IMR-90 (cell line): ENCODE data around the gene DCC.

ENCODE experiments used
- BHLHE40 ChIP-seq: fragments of 150-350 bp; IDR thresholded peaks from 2 replicates; pipeline ENCODE4 v1.6.1; 2016; ENCODE audit warnings: mild to moderate bottlenecking, low read depth, low read length
- CEBPB ChIP-seq: IDR thresholded peaks from 2 replicates; pipeline ENCODE4 v1.6.1; 2012; ENCODE audit warnings: low read depth, low read length, improper control_type of control experiment
- CHD1 ChIP-seq: IDR thresholded peaks from 2 replicates; pipeline ENCODE4 v1.6.1; 2012; ENCODE audit warnings: low read depth, low read length, improper control_type of control experiment
- ELK1 ChIP-seq: fragments of 150-350 bp; IDR thresholded peaks from 2 replicates; pipeline ENCODE4 v1.6.1; 2016; ENCODE audit warnings: low read depth, mild to moderate bottlenecking, low read length, moderate library complexity, borderline replicate concordance
- FOS ChIP-seq: fragments of 150-350 bp; IDR thresholded peaks from 2 replicates; pipeline ENCODE4 v1.6.1; 2016; ENCODE audit warnings: low read depth, low read length
- MAFK ChIP-seq: IDR thresholded peaks from 2 replicates; pipeline ENCODE4 v1.6.1; 2012; ENCODE audit warnings: low read depth, low read length, improper control_type of control experiment
- MAZ ChIP-seq: IDR thresholded peaks from 2 replicates; pipeline ENCODE4 v1.6.1; 2012; ENCODE audit warnings: low read depth, mild to moderate bottlenecking, low read length, improper control_type of control experiment, moderate library complexity, borderline replicate concordance
- POLR2A ChIP-seq: IDR thresholded peaks from 2 replicates; pipeline ENCODE4 v1.6.1; 2012; ENCODE audit warnings: mild to moderate bottlenecking, low read depth, low read length
- RAD21 ChIP-seq: IDR thresholded peaks from 2 replicates; pipeline ENCODE4 v1.6.1; 2012; ENCODE audit warnings: low read length, improper control_type of control experiment
- RCOR1 ChIP-seq: IDR thresholded peaks from 2 replicates; pipeline ENCODE4 v1.6.1; 2012; ENCODE audit warnings: mild to moderate bottlenecking, low read length, improper control_type of control experiment; ENCODE audit not compliant: insufficient replicate concordance
- RFX5 ChIP-seq: IDR thresholded peaks from 2 replicates; pipeline ENCODE4 v1.8.0; 2012; ENCODE audit warnings: low read depth, mild to moderate bottlenecking, low read length, moderate library complexity
- SMC3 ChIP-seq: fragments of 150-350 bp; IDR thresholded peaks from 2 replicates; pipeline ENCODE4 v1.6.1; 2016; ENCODE audit warnings: low read depth, mild to moderate bottlenecking, antibody characterized with exemption, low read length, moderate library complexity
- TF ChIP-seq, protein P1 (sequence below): conservative IDR thresholded peaks from 2 replicates; pipeline ENCODE4 v1.5.1; 2012; ENCODE audit warnings: mild to moderate bottlenecking, low read depth, low read length, improper control_type of control experiment
- TF ChIP-seq, protein P2 (sequence below): fragments of 150-350 bp; IDR thresholded peaks from 2 replicates; pipeline ENCODE4 v1.6.1; 2017; ENCODE audit warnings: mild to moderate bottlenecking, antibody characterized with exemption, low read length, low read depth

- TF ChIP-seq FOS: no peak
- TF ChIP-seq CEBPB: no peak
- TF ChIP-seq, protein P1, sequence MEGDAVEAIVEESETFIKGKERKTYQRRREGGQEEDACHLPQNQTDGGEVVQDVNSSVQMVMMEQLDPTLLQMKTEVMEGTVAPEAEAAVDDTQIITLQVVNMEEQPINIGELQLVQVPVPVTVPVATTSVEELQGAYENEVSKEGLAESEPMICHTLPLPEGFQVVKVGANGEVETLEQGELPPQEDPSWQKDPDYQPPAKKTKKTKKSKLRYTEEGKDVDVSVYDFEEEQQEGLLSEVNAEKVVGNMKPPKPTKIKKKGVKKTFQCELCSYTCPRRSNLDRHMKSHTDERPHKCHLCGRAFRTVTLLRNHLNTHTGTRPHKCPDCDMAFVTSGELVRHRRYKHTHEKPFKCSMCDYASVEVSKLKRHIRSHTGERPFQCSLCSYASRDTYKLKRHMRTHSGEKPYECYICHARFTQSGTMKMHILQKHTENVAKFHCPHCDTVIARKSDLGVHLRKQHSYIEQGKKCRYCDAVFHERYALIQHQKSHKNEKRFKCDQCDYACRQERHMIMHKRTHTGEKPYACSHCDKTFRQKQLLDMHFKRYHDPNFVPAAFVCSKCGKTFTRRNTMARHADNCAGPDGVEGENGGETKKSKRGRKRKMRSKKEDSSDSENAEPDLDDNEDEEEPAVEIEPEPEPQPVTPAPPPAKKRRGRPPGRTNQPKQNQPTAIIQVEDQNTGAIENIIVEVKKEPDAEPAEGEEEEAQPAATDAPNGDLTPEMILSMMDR: no peak
- TF ChIP-seq BHLHE40: no peak
- no peak for TF ChIP-seq RFX5
- TF ChIP-seq RAD21: no peak
- no peak for TF ChIP-seq POLR2A
- TF ChIP-seq MAZ: no peak
- no peak for TF ChIP-seq MAFK
- TF ChIP-seq RCOR1: no peak
- TF ChIP-seq ELK1: no peak
- TF ChIP-seq, protein P2, sequence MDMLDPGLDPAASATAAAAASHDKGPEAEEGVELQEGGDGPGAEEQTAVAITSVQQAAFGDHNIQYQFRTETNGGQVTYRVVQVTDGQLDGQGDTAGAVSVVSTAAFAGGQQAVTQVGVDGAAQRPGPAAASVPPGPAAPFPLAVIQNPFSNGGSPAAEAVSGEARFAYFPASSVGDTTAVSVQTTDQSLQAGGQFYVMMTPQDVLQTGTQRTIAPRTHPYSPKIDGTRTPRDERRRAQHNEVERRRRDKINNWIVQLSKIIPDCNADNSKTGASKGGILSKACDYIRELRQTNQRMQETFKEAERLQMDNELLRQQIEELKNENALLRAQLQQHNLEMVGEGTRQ: no peak
- TF ChIP-seq SMC3: no peak
- no peak for TF ChIP-seq CHD1
Measured at GRCh38 chr18:53417003-53417402, 1077.0 kb downstream of the DCC start.
